Prostate gland (tissue), 2 donors: ENCODE measurements around the gene SUV39H2.

Experiments
- POLR2A ChIP-seq: fragments of 450-650 bp; IDR thresholded peaks from one replicate; pipeline ENCODE4 v1.6.1; 2016; ENCODE audit warnings: antibody characterized with exemption, mild to moderate bottlenecking
- TF ChIP-seq, protein P1 (sequence below), 4 experiments: fragments of 200-600 bp in 2 of 4; fragments of 450-650 bp in 2 of 4; sonication (generic) in 2 of 4; IDR thresholded peaks; 1 replicate in 3 of 4; 2 replicates in 1 of 4; pipeline ENCODE4 v1.5.1; 2016 to 2019; ENCODE audit warnings: antibody characterized with exemption in 4 of 4, mild to moderate bottlenecking in 2 of 4, moderate library complexity in 2 of 4

DNA sequence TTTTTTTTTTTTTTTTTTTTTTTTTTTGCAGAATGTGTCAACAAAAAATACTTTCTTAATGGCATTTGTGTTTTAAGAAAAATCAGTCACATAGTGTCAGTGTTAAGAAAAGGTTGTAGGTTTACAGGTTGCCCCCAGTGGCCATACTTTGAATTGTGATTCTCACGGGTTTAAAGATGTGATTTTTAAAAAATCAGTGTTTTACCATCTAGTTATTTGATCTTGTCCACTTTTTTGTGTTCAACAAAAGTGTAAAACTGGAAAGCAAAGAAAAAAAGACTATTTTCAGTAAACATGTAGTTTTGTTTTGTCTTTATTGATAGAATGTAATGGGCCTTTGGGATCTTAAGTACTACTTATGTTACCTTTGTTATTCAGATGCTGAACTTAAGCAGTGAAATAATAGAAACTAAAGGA is 25.7 kb downstream of the SUV39H2 start:
- TF ChIP-seq, protein P1, sequence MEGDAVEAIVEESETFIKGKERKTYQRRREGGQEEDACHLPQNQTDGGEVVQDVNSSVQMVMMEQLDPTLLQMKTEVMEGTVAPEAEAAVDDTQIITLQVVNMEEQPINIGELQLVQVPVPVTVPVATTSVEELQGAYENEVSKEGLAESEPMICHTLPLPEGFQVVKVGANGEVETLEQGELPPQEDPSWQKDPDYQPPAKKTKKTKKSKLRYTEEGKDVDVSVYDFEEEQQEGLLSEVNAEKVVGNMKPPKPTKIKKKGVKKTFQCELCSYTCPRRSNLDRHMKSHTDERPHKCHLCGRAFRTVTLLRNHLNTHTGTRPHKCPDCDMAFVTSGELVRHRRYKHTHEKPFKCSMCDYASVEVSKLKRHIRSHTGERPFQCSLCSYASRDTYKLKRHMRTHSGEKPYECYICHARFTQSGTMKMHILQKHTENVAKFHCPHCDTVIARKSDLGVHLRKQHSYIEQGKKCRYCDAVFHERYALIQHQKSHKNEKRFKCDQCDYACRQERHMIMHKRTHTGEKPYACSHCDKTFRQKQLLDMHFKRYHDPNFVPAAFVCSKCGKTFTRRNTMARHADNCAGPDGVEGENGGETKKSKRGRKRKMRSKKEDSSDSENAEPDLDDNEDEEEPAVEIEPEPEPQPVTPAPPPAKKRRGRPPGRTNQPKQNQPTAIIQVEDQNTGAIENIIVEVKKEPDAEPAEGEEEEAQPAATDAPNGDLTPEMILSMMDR (IDR thresholded peaks at IDR 0.05): peak in 3 of 4 experiments; percentile 24 to 42 (median 26)
- no peak for TF ChIP-seq POLR2A
